ENCODE measurements around the gene BCL6. TPM values are rescaled to one million over a fixed set of nuclear protein-coding genes. Genes with fewer than 3 reads are reported as not detected.

The BCL6 gene
- total RNA-seq, 1 donor from 2014 or later: 46.2 TPM

- Histone ChIP-seq H3K27ac (ENCODE audit: low read depth, low read length) (no peak overlapping the region), H3K9ac (ENCODE audit: low read length) (no peak overlapping the region), H3K9me3 (ENCODE audit: insufficient read depth, low read depth, low read length) (no peaks in the 10 kb centered on the region), H3K36me3 (ENCODE audit: insufficient read depth, low read length) (no peaks in the 10 kb centered on the region), H3K4me1 (ENCODE audit: insufficient read depth, low read length) (no peaks in the 10 kb centered on the region), H4K20me1 (ENCODE audit: insufficient read depth, low read length) (no peaks in the 10 kb centered on the region), H3K4me2 (ENCODE audit: low read length) (no peak overlapping the region), H3K79me2 (ENCODE audit: insufficient read depth, low read length) (no peaks in the 10 kb centered on the region), H2AFZ (ENCODE audit: low read depth, low read length) (no peak overlapping the region), H3K4me3 (ENCODE audit: insufficient read depth, low read depth, low read length) (no peak overlapping the region), H3K27me3 (ENCODE audit: insufficient read depth, low read length) (peaks cover 4% of the 10 kb centered on the region)
- FAIRE-seq (no peak), DNase-seq (ENCODE audit: low read depth) (peak; percentile 8)
- H3K4me3 Mint-ChIP-seq (ENCODE audit: unreplicated experiment): no peak overlapping the region
- peaks cover 7% of the 10 kb centered on the region for H3K4me1 Mint-ChIP-seq (ENCODE audit: low read depth, unreplicated experiment)
- TF ChIP-seq EZH2 (IDR thresholded peaks at IDR 0.05; ENCODE audit: insufficient read depth, low read length) (no peak), CTCF (IDR thresholded peaks at IDR 0.05; ENCODE audit: insufficient read depth, low read depth, low read length) (no peak)
- H3K36me3 Mint-ChIP-seq (ENCODE audit: low read depth, unreplicated experiment): no peaks in the 10 kb centered on the region
- no peaks in the 10 kb centered on the region for H3K9me3 Mint-ChIP-seq (ENCODE audit: unreplicated experiment)
- H3K27ac Mint-ChIP-seq (ENCODE audit: unreplicated experiment): peak overlapping the region; percentile 26
- H3K27me3 Mint-ChIP-seq (ENCODE audit: low read depth, unreplicated experiment): peaks cover 15% of the 10 kb centered on the region
Measured at GRCh38 chr3:187705164-187705563, 40.1 kb downstream of the BCL6 start.

DNA sequence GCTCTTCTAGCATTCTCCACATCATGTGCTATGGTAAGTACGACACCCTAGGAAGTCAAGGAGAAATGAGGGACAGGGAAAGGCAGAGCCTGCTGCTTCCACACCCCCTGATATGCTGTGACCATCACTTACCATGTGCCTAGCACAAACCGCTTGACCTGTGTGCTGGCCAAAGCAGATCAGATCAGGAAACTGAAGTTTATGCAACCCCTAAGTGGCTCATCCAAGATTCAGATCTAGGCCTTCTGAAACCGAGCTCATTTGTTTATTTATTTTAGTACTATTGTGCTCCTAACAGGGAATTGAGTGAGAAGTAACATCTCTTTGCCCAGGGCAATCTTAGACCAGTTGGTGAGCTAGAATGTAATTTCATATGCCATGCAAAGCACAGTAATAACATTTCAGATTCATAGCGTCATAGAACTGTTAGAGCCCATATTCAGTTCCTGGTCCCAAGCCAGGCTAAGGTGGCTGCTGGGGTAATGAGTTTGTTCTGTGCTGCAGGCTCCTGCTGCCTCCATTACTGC lies 42.7 kb downstream of the BCL6 start, which contains the start of gene RTP2:
Gene RTP2 (minus strand): TSS at position 51 of the 527 bp plus-strand sequence. CDS start 429 bp downstream, outside the sequence.
- TF ChIP-seq CTCF (IDR thresholded peaks at IDR 0.05; ENCODE audit: insufficient read depth, low read depth, low read length) (no peak), EZH2 (IDR thresholded peaks at IDR 0.05; ENCODE audit: insufficient read depth, low read length) (no peak)
- H3K36me3 ChIP-seq (ENCODE audit: insufficient read depth, low read length): no peaks in the 10 kb centered on the region
- Mint-ChIP-seq H3K4me1 (ENCODE audit: low read depth, unreplicated experiment) (peaks cover 7% of the 10 kb centered on the region), H3K27me3 (ENCODE audit: low read depth, unreplicated experiment) (peaks cover 23% of the 10 kb centered on the region), H3K27ac (ENCODE audit: unreplicated experiment) (no peak within 1 kb of the TSS), H3K36me3 (ENCODE audit: low read depth, unreplicated experiment) (no peaks in the 10 kb centered on the region), H3K4me3 (ENCODE audit: unreplicated experiment) (no peak within 1 kb of the TSS), H3K9me3 (ENCODE audit: unreplicated experiment) (peaks cover 2% of the 10 kb centered on the region)
- H3K79me2 ChIP-seq (ENCODE audit: insufficient read depth, low read length): no peaks in the 10 kb centered on the region
- DNase-seq (ENCODE audit: low read depth) (no peak), FAIRE-seq (no peak)
- H3K27me3 ChIP-seq (ENCODE audit: insufficient read depth, low read length): peaks cover 5% of the 10 kb centered on the region
- no peaks in the 10 kb centered on the region for H3K4me1 ChIP-seq (ENCODE audit: insufficient read depth, low read length)
- no peak within 1 kb of the TSS for H3K4me3 ChIP-seq (ENCODE audit: insufficient read depth, low read depth, low read length)
- no peaks in the 10 kb centered on the region for H3K9me3 ChIP-seq (ENCODE audit: insufficient read depth, low read depth, low read length)
- no peaks in the 10 kb centered on the region for H4K20me1 ChIP-seq (ENCODE audit: insufficient read depth, low read length)
- H2AFZ ChIP-seq (ENCODE audit: low read depth, low read length): no peak within 1 kb of the TSS
- no peak within 1 kb of the TSS for H3K4me2 ChIP-seq (ENCODE audit: low read length)
- no peak within 1 kb of the TSS for H3K9ac ChIP-seq (ENCODE audit: low read length)
- no peak within 1 kb of the TSS for H3K27ac ChIP-seq (ENCODE audit: low read depth, low read length)

DNA sequence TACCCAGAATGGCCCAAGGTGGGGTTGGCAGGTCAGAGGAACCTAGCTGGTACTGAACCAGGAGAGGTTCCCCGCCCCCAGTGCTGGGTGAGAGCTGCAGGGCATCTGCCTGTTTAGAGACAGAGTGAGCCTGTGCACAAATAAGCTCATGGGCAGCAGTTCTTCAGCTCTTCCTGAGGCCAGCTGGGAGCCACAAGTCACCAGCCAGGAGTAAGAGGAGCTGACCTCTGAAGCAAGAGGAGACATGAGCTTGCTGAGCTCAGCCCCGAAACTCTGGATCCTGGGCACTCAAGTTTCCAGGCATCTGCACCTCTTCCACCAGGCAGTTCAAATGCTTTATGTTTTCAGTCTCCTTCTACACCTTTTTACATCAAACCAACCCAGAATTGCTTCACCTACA lies 45.0 kb downstream of the BCL6 start:
- TF ChIP-seq CTCF (IDR thresholded peaks at IDR 0.05; ENCODE audit: insufficient read depth, low read depth, low read length) (no peak), EZH2 (IDR thresholded peaks at IDR 0.05; ENCODE audit: insufficient read depth, low read length) (no peak)
- Histone ChIP-seq H4K20me1 (ENCODE audit: insufficient read depth, low read length) (no peaks in the 10 kb centered on the region), H3K4me3 (ENCODE audit: insufficient read depth, low read depth, low read length) (no peak overlapping the region), H3K4me2 (ENCODE audit: low read length) (no peak overlapping the region), H3K79me2 (ENCODE audit: insufficient read depth, low read length) (no peaks in the 10 kb centered on the region), H3K9me3 (ENCODE audit: insufficient read depth, low read depth, low read length) (no peaks in the 10 kb centered on the region), H3K4me1 (ENCODE audit: insufficient read depth, low read length) (no peaks in the 10 kb centered on the region), H2AFZ (ENCODE audit: low read depth, low read length) (no peak overlapping the region), H3K27me3 (ENCODE audit: insufficient read depth, low read length) (peaks cover 17% of the 10 kb centered on the region), H3K36me3 (ENCODE audit: insufficient read depth, low read length) (no peaks in the 10 kb centered on the region), H3K9ac (ENCODE audit: low read length) (no peak overlapping the region), H3K27ac (ENCODE audit: low read depth, low read length) (no peak overlapping the region)
- peaks cover 37% of the 10 kb centered on the region for H3K27me3 Mint-ChIP-seq (ENCODE audit: low read depth, unreplicated experiment)
- DNase-seq (ENCODE audit: low read depth): no peak
- no peak overlapping the region for H3K4me3 Mint-ChIP-seq (ENCODE audit: unreplicated experiment)
- no peaks in the 10 kb centered on the region for H3K36me3 Mint-ChIP-seq (ENCODE audit: low read depth, unreplicated experiment)
- H3K9me3 Mint-ChIP-seq (ENCODE audit: unreplicated experiment): peaks cover 7% of the 10 kb centered on the region
- no peak for FAIRE-seq
- no peak overlapping the region for H3K27ac Mint-ChIP-seq (ENCODE audit: unreplicated experiment)
- H3K4me1 Mint-ChIP-seq (ENCODE audit: low read depth, unreplicated experiment): peaks cover 15% of the 10 kb centered on the region
